ENCODE data around the gene UMAD1.
A peak's percentile ranks its signal among the peaks of the same experiment; 100 is the strongest.

UMAD1 gene

DNA sequence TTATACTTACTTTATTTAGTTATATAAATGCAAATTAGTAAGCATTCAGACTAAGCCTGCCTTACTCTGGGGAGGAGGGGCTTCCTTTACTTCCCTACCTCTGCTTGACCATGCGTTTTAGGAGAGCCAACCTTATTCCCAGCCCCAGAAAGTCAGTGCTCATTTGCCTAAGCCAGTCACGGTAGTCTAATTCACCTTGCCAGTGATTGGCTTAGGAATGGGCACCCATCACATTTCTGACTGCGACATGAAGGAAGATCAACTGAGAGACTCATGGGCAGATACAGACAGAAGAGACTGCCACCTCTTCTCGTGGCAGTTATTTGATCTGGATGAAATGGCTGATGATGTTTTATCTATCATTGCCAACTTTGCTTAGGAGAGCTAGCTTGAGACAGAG is 48.4 kb downstream of the UMAD1 start:
- DNase-seq (ENCODE audit: low read depth, low spot score) = no peak

DNA sequence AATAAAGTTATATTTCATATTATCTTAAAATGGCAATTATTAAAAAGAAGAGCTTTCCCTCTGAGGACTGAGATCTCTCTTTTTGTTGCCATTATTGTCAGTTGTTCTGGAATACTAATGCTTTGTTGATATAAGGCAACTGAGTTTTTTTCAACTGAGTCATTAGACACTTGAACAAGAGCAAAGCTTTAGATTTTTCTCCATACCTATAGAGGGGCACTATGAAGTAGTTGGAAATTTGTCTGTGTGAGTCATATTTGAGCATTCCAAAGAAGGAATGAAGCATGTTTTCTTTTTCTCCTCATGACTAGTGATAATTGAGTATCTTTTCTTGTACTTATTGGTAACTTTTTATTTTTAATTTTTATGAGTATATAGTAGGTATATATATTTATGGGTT is 53.3 kb downstream of the UMAD1 start:
- no peak for DNase-seq (ENCODE audit: low read depth, low spot score)

DNA sequence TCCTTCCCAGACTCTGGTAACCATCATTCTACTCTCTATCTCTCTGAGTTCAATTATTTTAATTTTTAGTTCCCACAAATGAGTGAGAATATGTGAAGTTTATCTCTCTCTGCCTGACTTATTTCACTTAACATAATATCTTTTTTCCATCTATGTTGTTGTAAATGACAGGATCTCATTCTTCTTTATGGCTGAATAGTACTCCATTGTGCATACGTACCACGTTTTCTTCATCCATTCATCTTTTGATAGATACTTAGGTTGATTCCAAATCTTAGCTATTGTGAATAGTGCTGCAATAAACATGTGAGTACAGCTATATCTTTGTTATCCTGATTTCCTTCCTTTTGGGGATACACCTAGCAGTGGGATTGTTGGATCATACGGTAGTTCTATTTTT is 54.0 kb downstream of the UMAD1 start:
- no peak for DNase-seq (ENCODE audit: low read depth, low spot score)

DNA sequence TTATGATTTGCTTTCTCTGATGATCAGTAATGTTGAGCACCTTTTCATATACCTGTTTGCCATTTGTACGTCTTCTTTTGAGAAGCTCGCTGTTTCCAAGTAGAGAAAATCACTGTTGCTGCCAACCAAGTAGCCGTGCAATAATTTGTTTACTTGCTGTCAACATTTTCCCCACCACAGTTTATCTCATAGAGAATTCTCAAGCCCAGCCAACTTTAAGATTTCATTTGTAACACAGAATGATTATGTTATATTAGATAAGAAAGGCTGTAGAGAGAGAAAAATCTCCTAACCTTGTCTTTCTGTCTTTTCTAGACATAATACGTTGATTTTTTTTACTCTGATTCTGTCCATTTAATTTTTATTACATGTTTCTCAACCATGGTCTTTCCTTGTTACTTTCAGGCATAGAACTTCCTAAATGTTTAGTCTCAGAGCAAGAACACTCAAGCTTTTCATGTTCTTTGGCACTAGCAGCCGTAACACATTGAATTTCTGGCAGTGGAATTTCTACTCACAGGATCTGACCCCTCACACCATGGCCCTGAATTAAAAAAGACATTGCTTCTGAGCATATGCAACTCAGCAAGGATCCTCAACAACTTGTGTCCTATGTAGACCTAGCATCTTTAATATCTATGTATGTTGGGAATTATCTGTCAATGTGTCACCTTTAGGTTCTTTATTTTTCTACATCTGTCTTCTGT is 54.7 kb downstream of the UMAD1 start:
- DNase-seq (ENCODE audit: low read depth, low spot score) = no peak

DNA sequence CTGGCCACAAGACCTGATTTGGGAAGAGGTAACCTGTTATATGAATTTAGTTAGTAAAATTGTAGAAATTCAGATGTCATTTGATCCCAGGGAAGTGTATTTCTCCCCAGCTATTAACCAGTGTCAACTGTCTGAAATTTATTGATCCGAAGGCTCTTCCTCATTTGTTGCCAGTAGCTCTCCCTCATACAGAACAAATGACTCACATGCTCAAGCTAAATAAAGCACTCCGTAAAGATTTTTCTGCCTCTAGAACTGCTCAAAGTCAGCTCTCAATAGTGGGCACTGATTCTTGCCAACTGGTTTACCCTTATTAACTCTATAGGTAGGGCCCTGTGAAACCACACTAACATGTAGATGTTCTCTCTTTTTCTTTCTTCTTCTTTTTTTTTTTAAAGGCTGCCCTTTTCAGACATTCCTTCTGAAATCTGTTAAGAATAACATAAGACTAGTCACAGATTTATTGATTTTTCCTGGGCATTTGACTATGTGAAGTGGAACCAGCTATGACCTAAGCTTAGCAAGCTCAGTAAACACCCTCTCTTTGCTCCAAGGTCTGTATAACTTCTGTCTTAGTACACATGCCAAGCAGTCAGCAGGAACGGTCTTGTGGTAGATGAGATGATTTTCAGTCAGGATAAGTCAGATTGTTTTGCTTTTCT is 56.0 kb downstream of the UMAD1 start:
- no peak for DNase-seq (ENCODE audit: low read depth, low spot score)

DNA sequence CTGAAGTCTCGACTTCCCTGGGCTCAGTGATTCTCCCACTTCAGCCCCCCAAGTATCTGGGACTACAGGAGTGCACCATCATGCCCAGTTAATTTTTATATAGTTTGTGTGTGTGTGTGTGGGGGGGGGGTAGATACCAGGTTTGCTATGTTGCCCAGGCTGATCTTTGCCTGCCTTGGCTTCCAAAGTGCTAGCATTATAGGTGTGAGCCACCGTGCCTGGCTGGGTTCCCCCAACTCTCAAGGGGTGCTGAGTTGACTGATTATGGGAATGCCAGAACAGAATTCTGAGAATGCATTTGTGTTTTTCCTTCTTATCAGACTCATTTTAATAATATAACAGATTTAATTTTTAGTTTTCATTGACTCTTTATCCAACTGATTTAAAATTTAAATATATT is 58.4 kb downstream of the UMAD1 start:
- no peak for DNase-seq (ENCODE audit: low read depth, low spot score)

DNA sequence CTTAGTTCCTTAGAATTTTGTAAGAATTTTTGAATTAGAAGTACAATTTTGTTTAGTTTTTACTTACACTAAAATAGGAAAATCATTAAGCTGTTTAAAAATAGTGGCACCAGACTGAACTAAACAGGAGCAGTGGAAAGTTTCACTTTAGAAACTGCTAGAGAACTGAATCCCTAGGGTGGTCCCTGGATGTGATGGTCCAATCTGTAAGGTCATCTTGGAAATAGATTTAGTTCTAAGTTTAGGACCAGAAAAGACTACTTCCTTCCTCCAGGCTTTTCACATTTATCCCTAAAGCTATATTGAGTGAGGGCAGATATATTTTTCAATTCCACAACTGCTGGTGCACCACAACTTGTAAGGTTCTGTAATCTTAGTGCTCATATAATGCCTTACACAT is 58.8 kb downstream of the UMAD1 start:
- DNase-seq (ENCODE audit: low read depth, low spot score) = no peak

DNA sequence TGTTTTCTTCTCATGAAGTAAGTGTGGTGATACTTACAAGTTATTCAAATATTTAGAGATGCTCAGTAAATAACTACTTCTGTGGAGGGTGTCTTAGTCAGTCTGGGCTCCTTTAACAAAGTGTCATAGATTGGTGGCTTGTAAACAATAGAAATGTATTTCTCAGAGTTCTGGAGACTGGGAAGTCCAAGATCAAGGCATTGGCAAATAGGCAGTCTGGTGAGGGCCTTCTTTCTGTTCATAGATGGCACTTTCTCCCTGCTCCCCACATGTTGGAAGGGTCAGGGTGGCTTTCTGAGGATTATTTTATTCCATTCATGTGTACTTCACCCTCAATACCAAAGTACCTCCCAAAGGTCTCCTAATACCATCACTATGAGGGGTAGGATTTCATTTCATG is 59.4 kb downstream of the UMAD1 start:
- no peak for DNase-seq (ENCODE audit: low read depth, low spot score)

DNA sequence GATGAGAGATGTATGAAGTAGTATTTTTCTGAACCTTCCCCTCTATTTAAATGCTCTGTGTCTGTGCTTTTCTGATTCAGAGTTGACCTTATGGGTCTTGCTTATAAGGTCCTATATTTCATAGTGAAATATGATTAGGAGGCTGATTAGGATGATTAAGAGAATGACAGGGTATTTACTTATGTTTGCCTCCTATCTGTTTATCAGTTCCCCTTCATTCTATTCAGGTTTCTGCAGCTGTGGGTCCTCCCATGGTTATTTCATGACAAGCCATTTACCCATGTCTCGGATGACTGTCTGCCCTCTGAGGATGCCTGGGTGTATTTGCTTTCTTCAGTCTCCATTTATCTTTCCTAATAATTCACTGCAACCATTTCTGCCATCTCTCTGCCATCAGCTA is 61.0 kb downstream of the UMAD1 start:
- no peak for DNase-seq (ENCODE audit: low read depth, low spot score)

DNA sequence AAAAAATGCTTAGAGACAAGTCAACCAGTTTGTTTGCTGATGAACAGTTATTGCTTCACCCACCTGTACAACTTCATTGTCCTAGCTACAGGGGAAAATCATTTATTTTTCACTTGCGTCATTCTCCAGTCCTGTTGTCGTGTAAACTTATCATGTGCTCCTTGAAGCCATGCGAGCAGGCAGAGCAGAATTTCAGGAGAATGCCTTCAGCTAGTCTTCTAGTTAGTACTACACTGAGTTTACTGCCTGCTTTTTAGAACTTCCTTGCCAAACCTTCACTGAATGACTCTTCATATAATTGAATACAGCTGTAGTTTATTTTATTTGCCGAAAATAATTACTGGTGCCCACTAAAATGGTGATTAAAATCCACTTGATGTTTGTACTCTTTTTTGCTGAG is 62.3 kb downstream of the UMAD1 start:
- DNase-seq (ENCODE audit: low read depth, low spot score) = no peak

DNA sequence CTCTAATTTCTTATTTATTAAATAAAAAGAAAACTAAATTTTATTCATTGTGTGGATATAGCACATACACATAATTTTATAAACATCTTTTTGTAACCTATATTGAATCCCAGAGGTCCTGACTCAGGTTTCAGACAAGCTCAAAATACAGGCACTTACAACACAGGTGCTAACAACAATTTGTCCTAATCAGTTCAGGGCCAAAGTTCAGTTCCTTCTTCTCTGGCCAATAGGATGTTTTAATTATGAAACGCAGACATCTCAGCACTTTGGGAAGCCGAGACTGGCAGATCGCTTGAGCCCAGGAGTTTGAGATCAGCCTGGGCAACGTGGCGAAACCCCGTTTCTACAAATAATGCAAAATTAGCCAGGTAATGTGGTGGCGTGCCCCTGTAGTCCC is 62.9 kb downstream of the UMAD1 start:
- DNase-seq (ENCODE audit: low read depth, low spot score) = no peak

DNA sequence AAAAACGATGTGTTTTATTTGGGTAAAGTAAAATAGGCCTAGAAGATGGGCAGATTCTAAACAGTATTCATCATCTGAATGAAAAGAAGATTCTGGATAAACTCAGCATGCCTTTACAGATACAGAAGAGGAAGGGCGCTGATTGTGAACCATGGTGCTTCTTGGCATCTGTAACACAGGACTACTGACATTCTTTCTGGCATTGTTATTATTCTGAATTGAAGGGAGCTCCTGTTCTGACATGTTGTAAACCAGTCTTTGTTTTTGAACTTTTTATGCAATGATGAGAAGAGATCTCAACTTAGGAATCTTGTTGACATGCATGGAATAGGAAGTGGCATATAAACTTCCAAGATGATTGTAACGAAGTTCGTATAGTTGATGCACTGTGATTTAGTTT is 64.3 kb downstream of the UMAD1 start:
- no peak for DNase-seq (ENCODE audit: low read depth, low spot score)

DNA sequence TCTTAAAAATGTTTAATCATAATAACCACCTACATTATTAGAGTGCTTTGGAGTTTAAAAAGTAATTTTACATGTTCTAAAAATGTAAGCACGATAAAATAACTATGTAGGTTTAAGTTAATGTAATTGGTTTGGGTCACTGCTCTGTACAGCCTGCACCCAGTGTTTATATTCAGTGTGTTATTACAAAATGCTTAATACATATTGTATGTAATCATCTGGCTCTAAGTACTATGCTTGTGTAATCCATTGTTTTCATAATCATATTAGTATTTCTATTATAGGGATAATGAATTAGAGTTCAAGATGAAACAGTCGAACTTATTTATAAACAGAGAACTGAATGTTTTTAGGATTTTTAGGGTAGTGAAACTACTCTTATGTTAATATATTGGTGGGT is 64.8 kb downstream of the UMAD1 start:
- DNase-seq (ENCODE audit: low read depth, low spot score) = no peak

DNA sequence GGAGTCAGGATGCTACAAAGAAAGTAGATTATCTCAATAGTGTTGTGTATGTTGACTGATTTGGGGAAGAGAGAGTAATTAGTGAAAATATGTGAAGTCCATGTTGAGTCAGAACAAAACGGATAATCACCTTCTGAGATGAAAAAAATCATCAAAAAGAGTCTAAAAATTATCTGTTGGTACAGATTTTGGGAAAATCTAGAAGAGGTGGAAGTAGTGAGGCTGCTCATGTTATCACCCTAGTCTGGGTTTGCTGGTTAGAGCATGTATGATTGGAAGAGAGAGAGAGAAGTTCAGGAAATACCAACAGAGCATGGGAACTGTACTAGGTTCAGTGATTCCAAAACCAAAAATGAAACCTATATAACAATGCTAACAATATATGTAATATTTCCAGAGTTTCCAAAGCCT is 65.6 kb downstream of the UMAD1 start:
- no peak for DNase-seq (ENCODE audit: low read depth, low spot score)

DNA sequence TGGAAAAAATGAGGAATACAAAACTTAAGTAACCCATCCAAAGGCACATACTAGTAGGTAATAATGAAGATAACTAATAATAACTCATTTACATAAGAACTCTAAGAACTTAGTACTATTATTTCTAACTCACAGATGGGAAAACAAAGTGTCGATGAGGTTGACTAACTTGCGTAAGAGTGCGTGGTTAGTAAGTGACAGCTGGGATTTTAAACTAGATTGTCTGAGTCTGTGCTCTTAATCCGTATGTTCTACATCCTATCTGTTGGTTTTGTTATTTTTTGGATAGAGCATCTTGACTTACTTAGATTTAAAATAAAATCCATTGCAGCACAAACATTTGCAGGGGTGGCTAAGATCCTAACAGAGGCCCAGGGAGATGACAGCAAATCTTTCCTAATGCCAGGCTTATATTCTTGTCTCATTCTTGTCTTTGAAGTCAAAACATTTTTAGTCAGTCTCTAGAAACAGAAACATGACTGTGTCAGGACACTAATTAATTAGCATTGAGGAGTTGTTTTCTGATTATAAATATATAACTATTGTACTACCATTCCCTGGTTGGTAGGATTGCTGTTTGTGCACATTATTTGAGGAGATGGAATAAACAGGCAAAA is 66.1 kb downstream of the UMAD1 start:
- DNase-seq (ENCODE audit: low read depth, low spot score) = no peak

DNA sequence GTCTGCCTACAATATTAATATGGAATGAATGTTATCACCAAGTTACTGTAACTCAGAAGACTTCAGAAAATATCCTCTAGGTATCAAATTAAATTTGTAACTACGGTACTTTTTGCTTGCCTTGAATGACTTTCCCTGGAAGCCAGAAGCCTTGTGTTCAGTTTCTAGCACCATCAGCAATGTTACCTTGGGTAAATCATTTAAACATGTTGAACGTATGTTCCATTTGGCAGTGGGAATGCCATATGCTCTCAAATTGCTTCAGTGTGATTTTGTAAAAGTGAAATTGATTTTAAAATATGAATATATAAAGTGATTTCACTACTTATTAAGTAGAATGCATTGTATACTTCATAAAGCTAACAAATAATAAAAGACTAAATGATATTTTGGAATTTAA is 66.7 kb downstream of the UMAD1 start:
- no peak for DNase-seq (ENCODE audit: low read depth, low spot score)

DNA sequence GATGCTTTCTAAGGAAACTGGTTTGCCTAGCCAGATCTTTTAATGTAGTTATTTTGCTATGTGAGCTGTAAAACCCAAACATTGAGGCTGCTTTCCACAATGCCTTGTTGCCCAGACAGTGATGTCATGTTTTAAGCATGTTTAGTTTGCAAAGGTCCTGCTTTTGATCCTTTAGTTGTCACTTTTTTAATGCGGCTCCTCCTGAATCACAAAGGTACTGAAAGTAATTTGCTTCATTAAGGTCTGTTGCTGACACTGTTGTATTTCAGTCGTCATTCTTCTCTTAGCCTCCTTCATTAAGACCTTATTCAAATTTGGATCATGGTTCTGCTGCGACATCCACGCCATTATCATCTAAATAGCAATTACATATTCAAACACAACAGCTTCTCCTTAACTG is 67.3 kb downstream of the UMAD1 start:
- peak; percentile 27 for DNase-seq (ENCODE audit: low read depth, low spot score)

DNA sequence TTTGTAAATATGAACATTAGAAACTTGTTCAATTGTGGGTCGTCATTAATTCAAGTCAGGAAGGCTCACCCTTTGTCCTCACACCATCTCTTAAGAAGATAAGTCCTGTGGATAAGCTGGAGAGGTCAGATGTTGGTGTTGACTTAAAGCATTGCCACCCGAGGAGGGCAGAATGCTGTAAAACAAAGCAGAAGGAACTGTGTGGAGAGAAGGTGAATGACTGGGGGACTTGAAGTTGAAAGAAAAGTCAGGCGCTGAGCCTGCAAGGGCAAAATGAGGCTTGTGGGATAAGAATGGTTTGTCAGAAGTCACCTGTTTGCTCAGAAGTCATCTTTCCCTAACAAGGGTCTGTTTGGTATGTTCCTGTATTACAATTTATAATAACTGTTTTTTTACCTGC is 68.7 kb downstream of the UMAD1 start:
- peak; percentile 34 for DNase-seq (ENCODE audit: low read depth, low spot score)

DNA sequence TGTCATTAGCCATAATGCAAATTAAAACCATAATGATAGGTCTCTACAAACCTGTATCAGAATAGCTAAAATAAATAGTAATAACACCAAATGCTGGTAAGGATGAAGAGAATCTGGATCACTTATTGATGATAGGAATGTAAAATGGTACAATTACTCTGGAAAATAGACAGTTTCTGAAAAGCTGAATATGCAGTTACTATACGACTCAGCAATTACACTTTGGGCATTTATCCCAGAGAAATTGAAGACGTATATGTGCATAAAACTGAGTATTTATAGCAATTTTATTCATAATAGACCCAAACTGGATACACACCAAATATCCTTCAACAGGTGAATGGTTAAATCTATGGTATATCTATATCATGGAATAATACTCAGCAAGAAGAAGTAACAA is 69.9 kb downstream of the UMAD1 start:
- no peak for DNase-seq (ENCODE audit: low read depth, low spot score)

DNA sequence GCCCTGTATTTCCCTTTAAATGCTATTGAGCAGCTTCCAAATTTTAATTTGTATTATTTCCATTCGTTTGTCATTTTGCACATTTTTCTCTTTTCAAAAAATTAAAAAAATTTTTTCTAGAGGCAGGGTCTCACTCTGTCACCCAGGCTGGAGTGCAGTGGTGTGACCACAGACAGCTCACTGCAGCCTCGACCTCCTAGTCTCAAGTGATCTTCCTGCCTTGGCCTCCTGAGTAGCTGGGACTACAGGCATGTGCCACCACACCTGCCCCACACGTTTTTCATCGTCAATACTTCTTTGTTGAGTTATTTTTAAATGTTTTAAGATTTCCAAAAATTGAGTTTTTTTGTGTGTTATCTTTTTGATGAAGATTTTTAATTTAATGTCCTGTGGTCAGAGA is 73.2 kb downstream of the UMAD1 start:
- no peak for DNase-seq (ENCODE audit: low read depth, low spot score)

DNA sequence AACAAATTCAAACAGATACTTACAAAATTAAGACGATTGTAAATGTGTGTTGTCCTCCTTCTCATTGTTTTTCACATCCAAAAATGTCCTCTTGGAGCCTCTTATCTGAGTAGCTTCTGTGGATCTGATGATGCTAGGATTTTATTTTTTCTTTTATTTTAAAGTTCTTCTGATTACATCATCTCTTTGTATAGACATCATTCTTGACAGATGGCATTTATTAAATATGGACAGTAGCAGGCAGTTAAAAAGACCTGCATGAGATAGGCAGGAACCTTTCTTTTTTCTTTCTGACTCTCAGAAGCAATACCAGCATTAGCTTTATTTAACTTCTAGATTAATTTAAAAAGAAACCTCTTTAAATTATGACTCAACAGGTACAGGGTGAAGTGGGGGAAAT is 77.9 kb downstream of the UMAD1 start, which contains the start of gene RPA3:
TSS of gene RPA3 (minus strand) at position 116 of the 400 bp plus-strand sequence. CDS start 78,189 bp downstream, outside the sequence.
- DNase-seq (ENCODE audit: low read depth, low spot score) = no peak

DNA sequence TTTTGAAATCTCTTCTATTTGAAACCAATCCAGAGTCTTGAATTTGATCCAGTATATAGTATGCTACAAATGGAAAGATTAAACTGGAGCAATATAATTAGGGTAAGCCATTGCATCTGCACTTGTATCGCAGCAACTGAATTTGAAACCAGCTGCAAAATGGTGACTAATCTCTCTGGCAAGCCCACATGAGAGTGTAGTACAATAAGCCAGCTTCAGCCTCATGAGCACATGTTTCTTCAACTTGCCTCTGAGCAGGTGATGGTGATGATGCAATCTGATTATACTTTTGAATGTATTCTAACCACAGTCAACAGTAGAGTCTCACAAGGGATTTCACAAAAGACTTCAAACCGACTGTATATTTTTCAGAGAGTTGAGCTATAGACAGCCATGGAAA is 78.7 kb downstream of the UMAD1 start:
- DNase-seq (ENCODE audit: low read depth, low spot score) = no peak

DNA sequence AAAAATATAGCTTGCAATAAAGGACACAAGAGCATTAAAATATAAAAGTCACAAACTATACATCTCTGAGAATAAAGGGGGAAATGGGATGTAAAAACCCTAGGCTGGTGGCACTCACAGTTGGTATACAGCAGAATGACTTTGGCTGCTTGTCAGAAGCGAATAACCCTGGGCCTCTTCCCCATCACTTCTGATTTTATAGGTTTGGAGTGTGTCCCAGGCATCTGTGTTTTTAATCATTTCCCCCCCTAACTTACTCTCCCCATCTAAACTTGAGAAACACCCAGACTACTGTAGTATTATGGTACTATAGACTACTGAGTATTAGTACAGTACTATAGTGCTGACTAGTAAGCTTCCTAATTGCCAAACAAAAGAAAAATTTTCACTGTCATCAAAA is 79.6 kb downstream of the UMAD1 start:
- DNase-seq (ENCODE audit: low read depth, low spot score) = no peak
